Astrocyte (in vitro differentiated cells and primary cell): Measurements from ENCODE around the gene YPEL1. TPM values are rescaled to one million over a fixed set of nuclear protein-coding genes. Genes with fewer than 3 reads are reported as not detected.

Experiments used
- DNase-seq: peaks from one replicate; pipeline ENCODE4 v3.0.0-alpha.2; 2010; ENCODE audit warnings: low read depth
- FAIRE-seq: peaks from 2 replicates; lab custom pipeline; 2011; peaks lifted over from hg19 to GRCh38; lab: Jason Lieb, UNC
- H2AFZ ChIP-seq: 2 replicates; pipeline ENCODE4 v1.6.0; 2012; ENCODE audit warnings: low read depth, low read length, inconsistent platforms
- H3K27ac ChIP-seq: 2 replicates; pipeline ENCODE4 v1.5.1; 2011; ENCODE audit warnings: low read depth, low read length, inconsistent platforms
- H3K27me3 ChIP-seq: 2 replicates; pipeline ENCODE4 v1.6.0; 2011; ENCODE audit warnings: low read length, inconsistent platforms; ENCODE audit not compliant: insufficient read depth
- H3K36me3 ChIP-seq: 2 replicates; pipeline ENCODE4 v1.5.1; 2011; ENCODE audit warnings: low read length, inconsistent platforms; ENCODE audit not compliant: insufficient read depth
- H3K4me1 ChIP-seq: 2 replicates; pipeline ENCODE4 v1.5.1; 2011; ENCODE audit warnings: low read length, inconsistent platforms; ENCODE audit not compliant: insufficient read depth
- H3K4me2 ChIP-seq: 2 replicates; pipeline ENCODE4 v1.6.0; 2012; ENCODE audit warnings: low read length, inconsistent platforms
- H3K4me3 ChIP-seq: 2 replicates; pipeline ENCODE4 v1.5.1; 2011; ENCODE audit warnings: low read depth, mild to moderate bottlenecking, low read length, inconsistent platforms; ENCODE audit not compliant: insufficient read depth
- H3K79me2 ChIP-seq: 2 replicates; pipeline ENCODE4 v1.6.0; 2012; ENCODE audit warnings: mild to moderate bottlenecking, low read length, inconsistent platforms; ENCODE audit not compliant: insufficient read depth
- H3K9ac ChIP-seq: 2 replicates; pipeline ENCODE4 v1.6.0; 2012; ENCODE audit warnings: mild to moderate bottlenecking, low read length, inconsistent platforms
- H3K9me3 ChIP-seq: 2 replicates; pipeline ENCODE4 v1.5.1; 2012; ENCODE audit warnings: low read depth, mild to moderate bottlenecking, low read length, inconsistent platforms; ENCODE audit not compliant: insufficient read depth
- H4K20me1 ChIP-seq: 2 replicates; pipeline ENCODE4 v1.6.0; 2012; ENCODE audit warnings: low read length, inconsistent platforms; ENCODE audit not compliant: insufficient read depth
- H3K27ac Mint-ChIP-seq: one replicate; pipeline ENCODE4 v1.8.0; 2021; ENCODE audit warnings: mild to moderate bottlenecking, mixed read lengths; ENCODE audit not compliant: unreplicated experiment
- H3K27me3 Mint-ChIP-seq: one replicate; pipeline ENCODE4 v1.8.0; 2021; ENCODE audit warnings: low read depth, mixed read lengths; ENCODE audit not compliant: unreplicated experiment
- H3K36me3 Mint-ChIP-seq: one replicate; pipeline ENCODE4 v1.8.0; 2021; ENCODE audit warnings: low read depth, mixed read lengths; ENCODE audit not compliant: unreplicated experiment
- H3K4me1 Mint-ChIP-seq: one replicate; pipeline ENCODE4 v1.8.0; 2021; ENCODE audit warnings: low read depth, mixed read lengths; ENCODE audit not compliant: unreplicated experiment
- H3K4me3 Mint-ChIP-seq: one replicate; pipeline ENCODE4 v1.8.0; 2021; ENCODE audit warnings: mild to moderate bottlenecking, moderate library complexity, mixed read lengths; ENCODE audit not compliant: unreplicated experiment
- H3K9me3 Mint-ChIP-seq: one replicate; pipeline ENCODE4 v1.8.0; 2021; ENCODE audit warnings: mild to moderate bottlenecking, mixed read lengths; ENCODE audit not compliant: unreplicated experiment
- EZH2 ChIP-seq: IDR thresholded peaks from 2 replicates; pipeline ENCODE4 v1.6.1; 2012; ENCODE audit warnings: mild to moderate bottlenecking, low read length, inconsistent platforms; ENCODE audit not compliant: insufficient read depth
- total RNA-seq: library from RNA; stranded (reverse); gene quantifications from 2 replicates; pipeline ENCODE4 v1.2.1, GENCODE V29; 2021
- TF ChIP-seq, protein P1 (sequence below): IDR thresholded peaks from 2 replicates; pipeline ENCODE4 v1.5.1; 2011; ENCODE audit warnings: low read depth, mild to moderate bottlenecking, inconsistent platforms, low read length, moderate library complexity; ENCODE audit not compliant: insufficient read depth

The YPEL1 gene
- total RNA-seq, 1 donor from 2014 or later = 0.86 TPM

DNA sequence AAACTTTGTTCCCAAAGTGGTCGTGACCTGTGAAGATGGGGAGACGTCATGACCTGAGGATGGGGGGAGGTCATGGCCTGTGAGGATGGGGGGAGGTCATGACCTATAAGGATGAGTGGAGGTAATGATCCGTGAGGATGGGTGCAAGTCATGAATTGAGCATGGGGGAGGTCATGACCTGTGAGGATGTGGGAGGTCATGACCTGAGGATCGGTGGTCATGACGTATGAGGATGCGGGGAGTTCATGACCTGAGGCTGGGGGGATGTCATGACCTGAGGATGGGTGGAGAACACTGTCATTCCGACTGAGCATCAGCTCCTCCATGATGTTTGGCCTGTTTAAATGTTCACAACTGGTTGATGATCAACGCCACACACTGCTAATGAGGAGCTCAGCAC lies 25.9 kb downstream of the YPEL1 start:
- H3K9ac ChIP-seq = no peak overlapping the region
- H3K4me3 Mint-ChIP-seq = no peak overlapping the region
- DNase-seq (no peak), FAIRE-seq (no peak)
- H3K9me3 Mint-ChIP-seq = no peaks in the 10 kb centered on the region
- no peak overlapping the region for H3K27ac ChIP-seq
- no peaks in the 10 kb centered on the region for H3K79me2 ChIP-seq
- no peaks in the 10 kb centered on the region for H3K27me3 ChIP-seq
- H3K36me3 Mint-ChIP-seq = no peaks in the 10 kb centered on the region
- no peak for TF ChIP-seq EZH2
- TF ChIP-seq, protein P1, sequence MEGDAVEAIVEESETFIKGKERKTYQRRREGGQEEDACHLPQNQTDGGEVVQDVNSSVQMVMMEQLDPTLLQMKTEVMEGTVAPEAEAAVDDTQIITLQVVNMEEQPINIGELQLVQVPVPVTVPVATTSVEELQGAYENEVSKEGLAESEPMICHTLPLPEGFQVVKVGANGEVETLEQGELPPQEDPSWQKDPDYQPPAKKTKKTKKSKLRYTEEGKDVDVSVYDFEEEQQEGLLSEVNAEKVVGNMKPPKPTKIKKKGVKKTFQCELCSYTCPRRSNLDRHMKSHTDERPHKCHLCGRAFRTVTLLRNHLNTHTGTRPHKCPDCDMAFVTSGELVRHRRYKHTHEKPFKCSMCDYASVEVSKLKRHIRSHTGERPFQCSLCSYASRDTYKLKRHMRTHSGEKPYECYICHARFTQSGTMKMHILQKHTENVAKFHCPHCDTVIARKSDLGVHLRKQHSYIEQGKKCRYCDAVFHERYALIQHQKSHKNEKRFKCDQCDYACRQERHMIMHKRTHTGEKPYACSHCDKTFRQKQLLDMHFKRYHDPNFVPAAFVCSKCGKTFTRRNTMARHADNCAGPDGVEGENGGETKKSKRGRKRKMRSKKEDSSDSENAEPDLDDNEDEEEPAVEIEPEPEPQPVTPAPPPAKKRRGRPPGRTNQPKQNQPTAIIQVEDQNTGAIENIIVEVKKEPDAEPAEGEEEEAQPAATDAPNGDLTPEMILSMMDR = no peak
- no peaks in the 10 kb centered on the region for H3K9me3 ChIP-seq
- H3K36me3 ChIP-seq = no peaks in the 10 kb centered on the region
- H3K4me3 ChIP-seq = no peak overlapping the region
- no peak overlapping the region for H3K4me2 ChIP-seq
- H2AFZ ChIP-seq = no peak overlapping the region
- peaks cover 4% of the 10 kb centered on the region for H3K4me1 Mint-ChIP-seq
- peaks cover 5% of the 10 kb centered on the region for H3K27me3 Mint-ChIP-seq
- no peaks in the 10 kb centered on the region for H4K20me1 ChIP-seq
- no peaks in the 10 kb centered on the region for H3K4me1 ChIP-seq
- H3K27ac Mint-ChIP-seq = no peak overlapping the region

DNA sequence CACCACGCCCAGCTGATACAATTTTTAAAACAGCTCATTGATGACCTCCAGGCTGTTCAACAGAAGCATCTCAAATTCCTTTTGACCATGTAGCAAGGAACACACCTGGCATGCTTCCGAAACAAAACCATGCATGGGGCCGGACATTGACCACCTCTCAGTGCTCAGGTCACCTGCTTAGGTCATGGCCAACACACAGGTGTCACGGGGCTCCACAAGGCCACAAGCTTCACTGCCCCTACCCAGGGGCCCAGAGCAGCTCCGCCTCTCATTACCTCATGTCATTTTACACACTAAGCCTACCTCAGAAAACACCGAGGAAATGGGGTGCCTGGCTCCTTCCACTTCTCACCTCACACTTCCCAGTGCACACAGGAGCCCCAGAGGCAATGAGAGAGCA lies 26.6 kb downstream of the YPEL1 start:
- Histone ChIP-seq H4K20me1 (no peaks in the 10 kb centered on the region), H3K27ac (no peak overlapping the region), H3K4me3 (no peak overlapping the region), H3K36me3 (no peaks in the 10 kb centered on the region), H2AFZ (no peak overlapping the region), H3K79me2 (no peaks in the 10 kb centered on the region), H3K4me1 (no peaks in the 10 kb centered on the region), H3K9me3 (no peaks in the 10 kb centered on the region), H3K4me2 (no peak overlapping the region), H3K9ac (no peak overlapping the region), H3K27me3 (no peaks in the 10 kb centered on the region)
- TF ChIP-seq, protein P1 = no peak
- TF ChIP-seq EZH2 = no peak
- no peak for DNase-seq
- Mint-ChIP-seq H3K4me1 (peaks cover 3% of the 10 kb centered on the region), H3K27me3 (peaks cover 5% of the 10 kb centered on the region), H3K27ac (no peak overlapping the region), H3K4me3 (no peak overlapping the region), H3K9me3 (no peaks in the 10 kb centered on the region), H3K36me3 (no peaks in the 10 kb centered on the region)
- no peak for FAIRE-seq

DNA sequence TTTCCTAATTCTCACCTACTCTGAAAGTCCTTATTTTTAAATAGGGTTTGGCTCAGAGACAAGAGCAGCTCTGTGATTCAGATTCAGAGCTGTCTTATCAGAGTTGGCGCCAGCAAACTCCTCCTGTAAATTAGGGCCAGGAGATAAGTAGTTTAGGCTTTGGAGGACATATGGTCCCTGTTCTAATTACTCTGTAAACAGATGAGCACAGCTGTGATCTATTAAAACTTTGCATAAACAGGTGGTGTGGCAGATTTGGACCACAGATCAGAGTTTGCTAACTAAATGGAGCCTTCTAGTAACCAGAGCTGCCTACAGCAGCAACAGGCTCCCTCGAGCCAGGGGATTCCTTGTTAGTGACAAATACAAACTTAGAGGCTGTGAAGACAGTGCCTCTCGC lies 27.9 kb downstream of the YPEL1 start:
- H3K4me1 Mint-ChIP-seq = no peaks in the 10 kb centered on the region
- FAIRE-seq (no peak), DNase-seq (no peak)
- no peaks in the 10 kb centered on the region for H3K36me3 Mint-ChIP-seq
- Histone ChIP-seq H3K9me3 (no peaks in the 10 kb centered on the region), H3K4me2 (no peak overlapping the region), H3K9ac (no peak overlapping the region), H2AFZ (no peak overlapping the region), H3K36me3 (no peaks in the 10 kb centered on the region), H3K4me3 (no peak overlapping the region), H3K79me2 (no peaks in the 10 kb centered on the region), H3K4me1 (no peaks in the 10 kb centered on the region), H4K20me1 (no peaks in the 10 kb centered on the region), H3K27ac (no peak overlapping the region), H3K27me3 (no peaks in the 10 kb centered on the region)
- H3K9me3 Mint-ChIP-seq = no peaks in the 10 kb centered on the region
- H3K27me3 Mint-ChIP-seq = peaks cover 5% of the 10 kb centered on the region
- no peak overlapping the region for H3K4me3 Mint-ChIP-seq
- TF ChIP-seq EZH2 = no peak
- TF ChIP-seq, protein P1 = no peak
- H3K27ac Mint-ChIP-seq = no peak overlapping the region
